Panc1 (cell line): ENCODE data around the gene MTUS2.

ENCODE experiments used
- CTCF ChIP-seq: fragments of 450-650 bp; IDR thresholded peaks from 2 replicates; pipeline ENCODE4 v1.5.1; 2017; ENCODE audit warnings: mild to moderate bottlenecking
- REST ChIP-seq, 2 experiments: IDR thresholded peaks; 2 replicates each; pipeline ENCODE4 v1.6.1; 2011 to 2012; ENCODE audit warnings: low read depth in 2 of 2, control low read depth in 1 of 2, low read length in 1 of 2, mild to moderate bottlenecking in 1 of 2, moderate library complexity in 1 of 2; ENCODE audit not compliant: insufficient read depth in 1 of 2

- TF ChIP-seq CTCF (no peak), REST (IDR thresholded peaks at IDR 0.05; ENCODE audit: insufficient read depth in 1 of 2, low read depth in 2 of 2, low read length in 1 of 2) (no peak)
Measured at GRCh38 chr13:29493796-29494195, 673.7 kb downstream of the MTUS2 start.
